Nephron progenitor cell (in vitro differentiated cells): Measurements from ENCODE around the gene PSENEN.

Experiments used
- DNase-seq: peaks from one replicate; pipeline ENCODE4 v3.0.0; 2021
- H3K27ac Mint-ChIP-seq: 2 replicates; pipeline ENCODE4 v1.8.0; 2021; ENCODE audit warnings: mild to moderate bottlenecking, moderate library complexity, mixed read lengths
- H3K27me3 Mint-ChIP-seq: 2 replicates; pipeline ENCODE4 v1.8.0; 2021; ENCODE audit warnings: mild to moderate bottlenecking, low read depth, mixed read lengths; ENCODE audit not compliant: poor library complexity
- H3K36me3 Mint-ChIP-seq: 2 replicates; pipeline ENCODE4 v1.8.0; 2021; ENCODE audit warnings: low read depth, mixed read lengths
- H3K4me1 Mint-ChIP-seq: 2 replicates; pipeline ENCODE4 v1.8.0; 2021; ENCODE audit warnings: mixed read lengths
- H3K4me3 Mint-ChIP-seq: 2 replicates; pipeline ENCODE4 v1.8.0; 2021; ENCODE audit warnings: mild to moderate bottlenecking, moderate library complexity, mixed read lengths
- H3K9me3 Mint-ChIP-seq: 2 replicates; pipeline ENCODE4 v1.8.0; 2021; ENCODE audit warnings: mild to moderate bottlenecking, moderate library complexity, mixed read lengths
- CTCF ChIP-seq: fragments of 200-600 bp; sonication (generic); IDR thresholded peaks from 2 replicates; pipeline ENCODE4 v1.5.0; 2021; ENCODE audit warnings: antibody characterized with exemption

Gene PSENEN

GRCh38 chr19:35743640-35744429 is 1.6 kb upstream of the PSENEN start:
- Mint-ChIP-seq H3K4me1 (peaks cover 61% of the 10 kb centered on the region), H3K9me3 (no peaks in the 10 kb centered on the region), H3K36me3 (peaks cover 6% of the 10 kb centered on the region), H3K27me3 (peaks cover 2% of the 10 kb centered on the region), H3K4me3 (peak overlapping the region; percentile 100), H3K27ac (no peak overlapping the region)
- no peak for DNase-seq
- TF ChIP-seq CTCF, result no peak

- Mint-ChIP-seq H3K4me1 (peaks cover 62% of the 10 kb centered on the region), H3K27ac (peak overlapping the region; percentile 100), H3K4me3 (peak overlapping the region; percentile 100), H3K9me3 (no peaks in the 10 kb centered on the region), H3K36me3 (peaks cover 5% of the 10 kb centered on the region), H3K27me3 (peaks cover 2% of the 10 kb centered on the region)
- DNase-seq, result peak; percentile 91
- TF ChIP-seq CTCF, result no peak
Measured at GRCh38 chr19:35744430-35745327, 772 bp upstream of the PSENEN start.

DNA sequence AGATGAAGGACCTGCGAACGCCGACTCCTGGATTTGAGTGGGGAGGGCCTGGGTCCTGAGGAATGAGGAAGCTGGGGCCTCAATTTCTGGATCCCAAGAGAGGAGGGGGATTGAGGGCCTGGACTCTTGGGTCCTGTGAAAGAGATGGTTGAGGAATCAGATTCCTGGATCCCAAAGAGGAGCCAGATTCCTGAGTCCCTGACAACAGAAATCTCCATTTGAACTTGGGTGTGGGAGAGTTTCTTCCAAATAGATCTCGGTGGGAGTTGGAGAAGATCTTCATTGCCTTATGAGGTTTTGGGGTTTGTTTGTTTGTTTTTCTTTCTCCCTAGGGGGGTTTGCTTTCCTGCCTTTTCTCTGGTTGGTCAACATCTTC is 624 bp downstream of the PSENEN start:
- TF ChIP-seq CTCF, result no peak
- H3K36me3 Mint-ChIP-seq, result peaks cover 5% of the 10 kb centered on the region
- peaks cover 2% of the 10 kb centered on the region for H3K27me3 Mint-ChIP-seq
- no peak for DNase-seq
- H3K27ac Mint-ChIP-seq, result peak overlapping the region; percentile 100
- H3K4me1 Mint-ChIP-seq, result peaks cover 57% of the 10 kb centered on the region
- H3K9me3 Mint-ChIP-seq, result no peaks in the 10 kb centered on the region
- H3K4me3 Mint-ChIP-seq, result peak overlapping the region; percentile 100

GRCh38 chr19:35746531-35746930 is 1.1 kb downstream of the PSENEN start:
- TF ChIP-seq CTCF, result no peak
- H3K27me3 Mint-ChIP-seq, result peaks cover 2% of the 10 kb centered on the region
- peak overlapping the region; percentile 100 for H3K4me3 Mint-ChIP-seq
- peaks cover 5% of the 10 kb centered on the region for H3K36me3 Mint-ChIP-seq
- H3K27ac Mint-ChIP-seq, result peak overlapping the region; percentile 100
- DNase-seq, result no peak
- H3K4me1 Mint-ChIP-seq, result peaks cover 56% of the 10 kb centered on the region
- no peaks in the 10 kb centered on the region for H3K9me3 Mint-ChIP-seq

- Mint-ChIP-seq H3K27ac (no peak within 1 kb of the TSS), H3K27me3 (no peaks in the 10 kb centered on the region), H3K9me3 (no peaks in the 10 kb centered on the region), H3K4me3 (peak within 1 kb of the TSS; percentile 100), H3K4me1 (peaks cover 47% of the 10 kb centered on the region), H3K36me3 (no peaks in the 10 kb centered on the region)
- TF ChIP-seq CTCF, result no peak
- peak; percentile 96 for DNase-seq
Measured at GRCh38 chr19:35748106-35749020, 2.9 kb downstream of the PSENEN start, which contains the start of gene LIN37. Gene LIN37 (plus strand): TSS chr19:35748576. CDS start chr19:35748725, 149 bp downstream.
